GM12872 (cell line): ENCODE measurements around the gene TEX51.

ENCODE experiments used
- CTCF ChIP-seq: IDR thresholded peaks from 3 replicates; pipeline ENCODE4 v1.5.1; 2011; ENCODE audit warnings: low read depth, mild to moderate bottlenecking, low read length, moderate library complexity; ENCODE audit not compliant: insufficient read depth

TEX51 gene

GRCh38 chr2:126915903-126916302 lies 17.2 kb downstream of the TEX51 start:
- no peak for TF ChIP-seq CTCF

DNA sequence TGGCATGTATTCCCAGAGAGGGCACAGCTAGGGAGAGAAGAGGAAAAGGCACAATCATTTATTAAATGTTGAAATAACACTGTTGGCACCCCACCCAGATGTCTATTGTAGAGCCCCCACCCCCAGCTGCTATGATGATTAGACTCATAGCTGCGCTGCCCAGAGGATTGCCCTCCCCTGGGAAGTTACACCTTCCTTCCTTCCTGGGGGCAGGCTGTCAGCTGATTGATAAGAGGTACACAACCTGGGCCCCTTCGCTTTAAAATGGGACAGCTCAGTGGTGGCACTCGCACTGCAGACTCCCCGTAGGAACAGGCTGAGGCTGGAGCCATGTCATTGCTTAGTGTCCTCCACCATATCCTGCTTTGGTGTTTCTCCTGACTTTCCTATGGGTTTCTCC lies 18.1 kb downstream of the TEX51 start:
- TF ChIP-seq CTCF, result no peak

- no peak for TF ChIP-seq CTCF
These were observed 22.4 kb downstream of the TEX51 start for GRCh38 chr2:126921066-126921465.

GRCh38 chr2:126930970-126931590 lies 32.4 kb downstream of the TEX51 start:
- TF ChIP-seq CTCF, result no peak

- TF ChIP-seq CTCF, result no peak
These were observed 33.8 kb downstream of the TEX51 start for GRCh38 chr2:126932529-126932928.

- no peak for TF ChIP-seq CTCF
These were observed 34.4 kb downstream of the TEX51 start for GRCh38 chr2:126932966-126933710.

DNA sequence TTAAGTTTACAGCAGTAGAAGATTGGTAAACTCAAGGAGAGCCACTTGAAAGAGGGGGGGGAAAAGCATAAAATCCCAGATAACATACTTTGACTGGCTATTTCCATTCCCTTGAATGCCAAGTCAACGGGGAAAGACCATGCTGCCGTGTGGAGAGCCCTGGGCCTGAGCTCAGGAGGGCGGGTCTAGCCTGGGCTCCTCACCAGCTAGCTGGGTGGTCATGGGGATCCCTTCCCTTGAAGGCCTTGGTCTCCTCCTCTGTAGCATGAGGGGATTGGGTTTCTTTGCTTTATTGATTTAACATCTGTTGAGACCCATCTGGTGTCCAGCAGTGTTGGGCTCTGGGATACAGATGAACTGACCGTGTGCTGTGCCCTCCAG lies 35.0 kb downstream of the TEX51 start:
- TF ChIP-seq CTCF, result no peak
